Heart right ventricle (tissue), 16 donors: Measurements from ENCODE around the gene ASXL1. TPM values are rescaled to one million over a fixed set of nuclear protein-coding genes. Genes with fewer than 3 reads are reported as not detected.
"Not testable (repeated sequence)": the region's sequence is repeated elsewhere in the genome, so short reads cannot be mapped to it uniquely, and the experiment has no call there.

Experiments used
- ATAC-seq, 8 donors: fragments of 200-7000 bp; cut with Tn5 transposase; one replicate each; pipeline ENCODE4 v1.9.1; 2020; ENCODE audit warnings: mild to moderate bottlenecking in 8 of 8, moderate library complexity in 8 of 8, moderate number of reproducible peaks in 1 of 8
- DNase-seq, 2 donors: peaks; one replicate each; pipeline ENCODE4 v3.0.0-alpha.2; 2020
- H3K27ac ChIP-seq, 10 donors: fragments of 200-600 bp; sonication (generic) in 2 of 10; one replicate each; pipeline versions ENCODE4 v1.5.0 to v1.8.0; 2020 to 2022; ENCODE audit warnings: mild to moderate bottlenecking in 3 of 10
- H3K27me3 ChIP-seq, 7 donors: fragments of 200-600 bp; one replicate each; pipeline ENCODE4 v1.8.0; 2021 to 2022; ENCODE audit warnings: mild to moderate bottlenecking in 2 of 7
- H3K36me3 ChIP-seq, 9 donors: fragments of 200-600 bp; sonication (generic) in 1 of 9; one replicate each; pipeline versions ENCODE4 v1.5.0 to v1.8.0; 2020 to 2022; ENCODE audit warnings: mild to moderate bottlenecking in 2 of 9
- H3K4me1 ChIP-seq, 9 donors: fragments of 200-600 bp; sonication (generic) in 1 of 9; one replicate each; pipeline versions ENCODE4 v1.5.0 to v1.8.0; 2020 to 2022; ENCODE audit warnings: mild to moderate bottlenecking in 4 of 9
- H3K4me3 ChIP-seq, 10 donors: fragments of 200-600 bp; sonication (generic) in 2 of 10; one replicate each; pipeline versions ENCODE4 v1.5.0 to v1.8.0; 2020 to 2022; ENCODE audit warnings: mild to moderate bottlenecking in 7 of 10, moderate library complexity in 2 of 10
- H3K9me3 ChIP-seq, 11 donors: fragments of 200-600 bp in 10 of 11; sonication (generic) in 2 of 11; one replicate each; pipeline versions ENCODE4 v1.5.0 to v1.8.0; 2013 to 2022; ENCODE audit warnings: mild to moderate bottlenecking in 2 of 11, control low read depth in 1 of 11, moderate library complexity in 1 of 11
- WGBS, 2 donors: extraction: QIAGEN DNeasy Blood & Tissue Kit; methylation state at CpG; one replicate each; pipeline ENCODE4 v1.1.7; 2013; ENCODE audit warnings: inconsistent platforms in 1 of 2; 5-methylcytosine and 5-hydroxymethylcytosine counted together
- intact Hi-C, 10 donors: fragments of 100-400 bp; cut with DNase I; formaldehyde crosslinking; loops; one replicate each; pipeline versions ENCODE4 v1.11.1 to v1.14.2; 2022
- polyA plus RNA-seq, 2 donors: library from polyadenylated mRNA; stranded (reverse); fragments of 200-250 nt; gene quantifications; one replicate each; pipeline ENCODE4 v1.2.3, GENCODE V29; 2013
- total RNA-seq, 10 donors: library from RNA; stranded (reverse); fragmentation: NEBNext Ultra II Directional in 3 of 10; extraction: Animal tissue kit (Norgen Biotek cat#: 25700) in 3 of 10; gene quantifications; one replicate each; pipeline versions ENCODE4 v1.2.1 to v1.2.4, GENCODE V29; 2021 to 2023
- TF ChIP-seq, protein P1 (sequence below), 9 donors: fragments of 200-600 bp; sonication (generic) in 2 of 9; IDR thresholded peaks; one replicate each; pipeline versions ENCODE4 v1.5.0 to v1.8.0; 2021 to 2022; ENCODE audit warnings: antibody characterized with exemption in 9 of 9, mild to moderate bottlenecking in 5 of 9, moderate library complexity in 1 of 9
- donor health status: Arrhythmogenic right ventricular cardiomyopathy.
- donor health status: ischemic (EF 13 %, LVEDD 7.1; RV severe dilation, severe dysfunction).
- donor health status: healthy with polysubstance abuse.
- donor health status: DM: no; HTN: yes; CAD: no.
- donor health status: DM: no; HTN: no; CAD: no.
- donor health status: ischemic (EF 25% LVEDD 6.9; RV normal size, moderate dysfunction).
- donor health status: ischemic (EF 25% LVEDD 5.7; RV mildly dilated, moderate dysfunction).
- donor health status: healthy.
- donor health status: DM: yes; HTN: yes; CAD: no.
- donor health status: Ischemic cardiomyopathy.
- donor health status: ischemic (EF 35%, LVEDD 5.7; RV mildly dilated, moderate dysfunction).
- donor health status: nonischemic (EF 11% LVEDD 7.7; RV severe dilation, severe dysfunction).
- donor health status: DM: yes; HTN: yes; CAD: no.
- donor health status: PGD.
- donor health status: ischemic (EF 29% LVEDD 5.4; RV normal size, mild dysfunction).
- donor health status: nonischemic (EF 23%, LVEDD 6.1; RV moderate dilation, normal function).

Gene ASXL1
- total and polyA plus RNA-seq, 12 donors, result 10.0 to 39.4 (median 28.2) TPM

DNA sequence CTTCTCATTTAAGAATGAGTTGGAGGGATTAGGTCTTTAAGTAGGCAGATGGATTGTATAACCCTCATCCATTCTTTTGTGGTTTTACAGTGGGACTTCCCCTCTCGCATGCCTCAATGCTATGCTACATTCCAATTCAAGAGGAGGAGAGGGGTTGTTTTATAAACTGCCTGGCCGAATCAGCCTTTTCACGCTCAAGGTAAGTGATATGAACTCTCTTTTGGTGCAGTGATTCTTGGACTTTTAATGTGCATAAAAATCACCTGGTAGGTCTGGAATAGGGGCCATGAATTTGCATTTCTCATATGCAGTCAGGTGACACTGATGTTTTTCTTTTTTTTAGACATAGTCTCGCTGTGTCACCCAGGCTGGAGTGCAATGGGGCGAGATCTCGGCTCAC lies 10.8 kb downstream of the ASXL1 start:
- TF ChIP-seq, protein P1, sequence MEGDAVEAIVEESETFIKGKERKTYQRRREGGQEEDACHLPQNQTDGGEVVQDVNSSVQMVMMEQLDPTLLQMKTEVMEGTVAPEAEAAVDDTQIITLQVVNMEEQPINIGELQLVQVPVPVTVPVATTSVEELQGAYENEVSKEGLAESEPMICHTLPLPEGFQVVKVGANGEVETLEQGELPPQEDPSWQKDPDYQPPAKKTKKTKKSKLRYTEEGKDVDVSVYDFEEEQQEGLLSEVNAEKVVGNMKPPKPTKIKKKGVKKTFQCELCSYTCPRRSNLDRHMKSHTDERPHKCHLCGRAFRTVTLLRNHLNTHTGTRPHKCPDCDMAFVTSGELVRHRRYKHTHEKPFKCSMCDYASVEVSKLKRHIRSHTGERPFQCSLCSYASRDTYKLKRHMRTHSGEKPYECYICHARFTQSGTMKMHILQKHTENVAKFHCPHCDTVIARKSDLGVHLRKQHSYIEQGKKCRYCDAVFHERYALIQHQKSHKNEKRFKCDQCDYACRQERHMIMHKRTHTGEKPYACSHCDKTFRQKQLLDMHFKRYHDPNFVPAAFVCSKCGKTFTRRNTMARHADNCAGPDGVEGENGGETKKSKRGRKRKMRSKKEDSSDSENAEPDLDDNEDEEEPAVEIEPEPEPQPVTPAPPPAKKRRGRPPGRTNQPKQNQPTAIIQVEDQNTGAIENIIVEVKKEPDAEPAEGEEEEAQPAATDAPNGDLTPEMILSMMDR (IDR thresholded peaks at IDR 0.05), result no peak
- ATAC-seq (no peak), DNase-seq (no peak)
- 69 to 77% methylated on average over 6 of the region's 6 CpGs for WGBS, 2 donors
- intact Hi-C loops, result no loop called here
- no peaks in the 10 kb centered on the region for H3K27me3 ChIP-seq
- no peak overlapping the region for H3K27ac ChIP-seq
- H3K36me3 ChIP-seq, result peaks cover 0 to 70% (median 26%) of the 10 kb centered on the region in 9 donors
- no peak overlapping the region for H3K4me3 ChIP-seq
- H3K9me3 ChIP-seq, result no peaks in the 10 kb centered on the region
- peaks cover 0 to 49% (median 31%) of the 10 kb centered on the region in 9 donors for H3K4me1 ChIP-seq

DNA sequence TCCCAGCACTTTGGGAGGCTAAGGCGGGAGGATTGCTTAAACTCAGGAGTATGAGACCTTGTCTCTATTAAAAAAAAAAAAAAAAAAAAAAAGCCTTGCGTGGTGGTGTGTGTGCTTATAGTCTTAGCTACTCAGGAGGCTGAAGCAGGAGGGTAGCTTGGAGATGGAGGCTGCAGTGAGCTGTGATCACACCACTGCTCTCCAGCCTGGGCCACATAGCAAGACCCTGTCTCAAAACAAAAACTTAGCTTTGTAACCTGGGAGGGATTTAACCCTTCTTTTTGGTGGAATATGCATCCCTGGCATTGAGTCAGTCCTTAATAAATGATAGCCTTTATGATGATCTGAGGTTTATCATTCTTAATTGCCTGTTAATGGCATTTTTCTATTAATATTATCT lies 12.8 kb downstream of the ASXL1 start:
- intact Hi-C loops, result no loop called here
- ATAC-seq, result no peak
- Histone ChIP-seq H3K27ac (no peak overlapping the region), H3K36me3 (peaks cover 0 to 89% (median 26%) of the 10 kb centered on the region in 9 donors), H3K27me3 (no peaks in the 10 kb centered on the region), H3K4me3 (no peak overlapping the region), H3K4me1 (peaks cover 0 to 29% (median 20%) of the 10 kb centered on the region in 9 donors), H3K9me3 (no peaks in the 10 kb centered on the region)
- TF ChIP-seq, protein P1 (IDR thresholded peaks at IDR 0.05), result no peak
- WGBS, 2 donors, result 94 to 100% methylated on average over 2 of the region's 2 CpGs
- DNase-seq, result no peak

DNA sequence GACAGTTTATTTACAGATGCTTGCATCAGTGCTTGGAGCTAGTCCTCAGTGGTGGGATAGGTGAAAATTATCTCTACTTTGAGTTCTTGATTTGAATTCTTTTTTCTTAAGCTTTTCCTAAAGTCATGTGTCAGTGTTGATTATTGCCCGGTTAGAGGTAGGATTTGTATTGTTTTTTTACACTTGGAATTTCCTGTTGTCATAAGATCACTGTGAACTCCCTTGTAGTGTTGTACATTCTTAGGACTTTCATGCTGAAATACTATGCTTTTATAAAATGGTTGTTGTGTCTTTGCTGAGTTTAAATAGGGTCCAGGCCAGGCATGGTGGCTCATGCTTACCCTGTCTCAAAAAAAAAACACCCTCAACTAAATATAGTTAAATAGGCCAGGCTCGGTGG lies 20.3 kb downstream of the ASXL1 start:
- Histone ChIP-seq H3K4me3 (no peak overlapping the region), H3K36me3 (peaks cover 0 to 83% (median 0%) of the 10 kb centered on the region in 9 donors), H3K27me3 (no peaks in the 10 kb centered on the region), H3K27ac (no peak overlapping the region), H3K4me1 (peaks cover 0 to 8% (median 0%) of the 10 kb centered on the region in 9 donors), H3K9me3 (no peaks in the 10 kb centered on the region)
- intact Hi-C loops, result no loop called here
- TF ChIP-seq, protein P1 (IDR thresholded peaks at IDR 0.05), result no peak
- ATAC-seq (no peak), DNase-seq (no peak)
- WGBS, 2 donors, result 43 to 49% methylated on average over 2 of the region's 2 CpGs

DNA sequence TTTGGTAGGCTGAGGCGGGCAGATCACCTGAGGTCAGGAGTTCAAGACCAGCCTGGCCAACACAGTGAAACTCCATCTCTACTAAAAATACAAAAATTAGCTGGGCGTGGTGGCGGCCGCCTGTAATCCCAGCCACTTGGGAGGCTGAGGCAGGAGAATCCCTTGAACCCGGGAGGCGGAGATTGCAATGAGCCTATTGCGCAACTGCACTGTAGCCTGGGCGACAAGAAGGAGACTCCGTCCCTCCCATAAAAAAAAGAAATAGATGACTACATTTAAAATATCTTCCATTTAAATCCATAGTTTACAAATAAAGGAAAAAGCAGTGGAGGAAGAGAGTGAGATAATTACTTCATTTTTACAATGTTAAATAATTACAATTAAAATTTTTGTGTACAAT lies 21.9 kb downstream of the ASXL1 start:
- Histone ChIP-seq H3K36me3 (peaks cover 0 to 72% (median 0%) of the 10 kb centered on the region in 9 donors), H3K4me1 (peaks cover 0 to 18% (median 9%) of the 10 kb centered on the region in 9 donors)
- not testable (repeated sequence) for DNase-seq, H3K27me3 ChIP-seq, ATAC-seq, H3K9me3 ChIP-seq, H3K4me3 ChIP-seq, H3K27ac ChIP-seq
- 96 to 98% methylated on average over 9 of the region's 9 CpGs for whole genome bisulfite sequencing, 2 donors
- intact Hi-C loops, result loop anchor here in 1 of 10 donors (10.0 kb wide), 1 partner anchor 675 kb away; the partner anchor contains the start of gene BPIFB3

DNA sequence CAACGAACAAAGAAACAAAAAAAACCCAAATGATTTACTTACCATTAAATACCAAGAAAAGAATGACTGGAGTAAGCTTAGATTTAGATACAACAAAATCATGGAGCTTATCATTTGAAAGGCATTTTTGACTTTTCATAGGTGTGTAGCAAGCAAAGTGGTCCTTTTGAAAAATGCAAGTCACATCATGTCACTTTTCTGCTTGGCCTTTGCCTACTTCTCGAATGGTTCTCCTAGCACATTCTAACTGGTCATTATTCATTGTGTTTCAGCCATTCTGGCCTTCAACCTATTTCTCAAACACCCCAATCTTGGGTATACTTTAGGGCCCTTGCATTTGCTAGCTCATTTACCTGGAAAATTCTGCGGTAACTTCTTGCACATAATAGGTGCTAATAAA lies 22.6 kb downstream of the ASXL1 start:
- Histone ChIP-seq H3K36me3 (peaks cover 0 to 64% (median 0%) of the 10 kb centered on the region in 9 donors), H3K9me3 (no peaks in the 10 kb centered on the region), H3K4me1 (peaks cover 0 to 25% (median 16%) of the 10 kb centered on the region in 9 donors), H3K27me3 (no peaks in the 10 kb centered on the region), H3K4me3 (no peak overlapping the region), H3K27ac (no peak overlapping the region)
- ATAC-seq (no peak), DNase-seq (no peak)
- TF ChIP-seq, protein P1 (IDR thresholded peaks at IDR 0.05), result no peak
- 94 to 96% methylated on average over 3 of the region's 3 CpGs for WGBS, 2 donors
- intact Hi-C loops, result loop anchor here in 1 of 10 donors (10.0 kb wide), 1 partner anchor 674 kb away; the partner anchor contains the start of gene BPIFB3
